Muscle of leg (tissue), 11 donors: Measurements from ENCODE around the gene LARGE1. TPM values are rescaled to one million over a fixed set of nuclear protein-coding genes. Genes with fewer than 3 reads are reported as not detected.
"Not testable (repeated sequence)": the region's sequence is repeated elsewhere in the genome, so short reads cannot be mapped to it uniquely, and the experiment has no call there.

Source experiments
- DNase-seq: peaks from one replicate; pipeline ENCODE4 v3.0.0; 2013
- H3K27ac ChIP-seq: one replicate; pipeline ENCODE4 v1.5.1; 2013; ENCODE audit warnings: mild to moderate bottlenecking, low read length, control low read depth
- H3K27me3 ChIP-seq: one replicate; pipeline ENCODE4 v1.6.1; 2013; ENCODE audit warnings: low read length; ENCODE audit not compliant: control insufficient read depth, insufficient read depth
- H3K36me3 ChIP-seq: one replicate; pipeline ENCODE4 v1.6.1; 2013; ENCODE audit warnings: low read length; ENCODE audit not compliant: control insufficient read depth, insufficient read depth
- H3K4me1 ChIP-seq: one replicate; pipeline ENCODE4 v1.6.1; 2013; ENCODE audit warnings: low read length; ENCODE audit not compliant: control insufficient read depth, insufficient read depth
- H3K4me3 ChIP-seq: one replicate; pipeline ENCODE4 v1.5.1; 2013; ENCODE audit warnings: low read length, control low read depth
- H3K9me3 ChIP-seq: replicated peaks from 2 replicates; pipeline ENCODE4 v1.6.1; 2013; ENCODE audit warnings: low read depth, low read length; ENCODE audit not compliant: control insufficient read depth
- WGBS: methylation state at CpG from one replicate; pipeline ENCODE4 v1.1.5; 2013; ENCODE audit warnings: missing lambda C conversion rate; ENCODE audit not compliant: insufficient coverage; 5-methylcytosine and 5-hydroxymethylcytosine counted together
- polyA plus RNA-seq, 8 donors: library from polyadenylated mRNA; unstranded; fragments of 120-200 nt; gene quantifications; one replicate each; pipeline versions ENCODE4 v1.2.1 to v1.2.3, GENCODE V29; 2013; ENCODE audit warnings: inconsistent platforms in 1 of 8, low replicate concordance in 1 of 8; ENCODE audit not compliant: insufficient read length in 8 of 8, insufficient read depth in 1 of 8
- total RNA-seq: library from RNA; stranded (reverse); fragments of 120-200 nt; gene quantifications from one replicate; pipeline ENCODE4 v1.2.4, GENCODE V29; 2013

LARGE1 gene
- total and polyA plus RNA-seq, 9 donors, result 7.7 to 14.6 (median 10.4) TPM

DNA sequence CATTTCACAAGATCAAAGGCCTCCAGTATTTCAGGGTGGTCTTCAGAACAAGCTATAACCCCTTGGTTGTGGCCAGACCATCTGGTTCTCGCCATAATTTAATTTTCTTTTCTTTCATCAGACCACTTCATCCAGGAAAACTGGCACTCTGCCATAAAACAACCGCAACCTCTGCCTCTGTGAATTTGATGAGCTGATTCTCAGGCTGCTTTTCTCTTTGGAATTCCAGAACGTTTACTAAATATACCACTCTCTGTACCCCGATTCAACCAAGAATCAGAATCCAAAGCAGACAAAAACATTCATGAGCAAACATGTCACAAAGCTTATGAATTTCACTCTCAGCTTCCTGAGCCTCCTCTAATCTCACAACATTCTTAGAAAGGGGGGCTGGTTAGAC, 530.3 kb downstream of the LARGE1 start:
- 22% methylated on average over 2 of the region's 4 CpGs for WGBS
- Histone ChIP-seq H3K4me1 (no peaks in the 10 kb centered on the region), H3K27ac (no peak overlapping the region), H3K36me3 (no peaks in the 10 kb centered on the region), H3K9me3 (no peaks in the 10 kb centered on the region), H3K4me3 (no peak overlapping the region), H3K27me3 (no peaks in the 10 kb centered on the region)
- no peak for DNase-seq

DNA sequence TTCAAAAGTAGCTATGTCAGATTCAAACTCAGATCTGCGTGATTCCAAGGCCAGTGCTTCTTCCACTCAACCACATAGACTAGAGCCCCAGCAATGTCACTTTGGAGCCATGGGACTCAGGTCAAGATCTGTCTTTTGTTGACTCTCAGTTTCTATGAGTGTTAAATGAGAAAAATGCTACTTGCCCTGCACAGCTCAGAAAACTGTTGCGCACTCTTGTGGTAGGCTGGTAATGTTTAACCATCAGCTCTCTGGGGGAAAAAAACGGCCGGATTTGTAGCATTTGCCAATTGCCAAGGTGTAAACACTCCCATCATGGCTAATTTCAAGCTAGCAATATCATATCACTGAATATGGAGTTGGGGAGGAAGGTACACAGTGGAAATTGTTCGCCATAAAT, 534.0 kb downstream of the LARGE1 start:
- WGBS, result no CpG with 5 or more reads among the region's 5 CpGs
- no peaks in the 10 kb centered on the region for H3K9me3 ChIP-seq

DNA sequence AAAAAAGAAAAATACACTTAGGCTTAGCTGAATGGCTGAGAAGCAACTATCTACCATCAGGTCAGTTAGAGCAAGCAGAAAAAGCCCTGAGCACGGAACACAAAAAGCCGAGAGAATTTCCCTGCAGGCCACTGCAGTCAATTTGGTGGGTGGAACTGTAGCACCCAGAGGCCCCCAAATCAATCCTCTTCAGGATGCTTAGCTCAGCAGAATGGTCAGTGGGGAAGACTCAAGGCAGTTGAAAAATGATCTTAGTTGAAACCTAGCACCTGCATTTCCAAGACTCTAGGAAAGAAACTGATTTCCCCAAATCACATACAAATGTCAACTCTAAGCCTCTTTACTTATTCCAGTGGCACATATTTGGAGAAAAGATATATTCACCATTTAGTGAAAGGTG, 534.7 kb downstream of the LARGE1 start:
- Histone ChIP-seq H3K4me3 (no peak overlapping the region), H3K9me3 (no peaks in the 10 kb centered on the region), H3K36me3 (no peaks in the 10 kb centered on the region), H3K27me3 (no peaks in the 10 kb centered on the region), H3K27ac (no peak overlapping the region), H3K4me1 (peaks cover 4% of the 10 kb centered on the region)
- no peak for DNase-seq
- no CpG with 5 or more reads among the region's 2 CpGs for WGBS

More for the DNA sequence above, 534.0 kb downstream of the LARGE1 start:
- Histone ChIP-seq H3K4me1 (peaks cover 4% of the 10 kb centered on the region), H3K36me3 (no peaks in the 10 kb centered on the region), H3K4me3 (no peak overlapping the region), H3K27ac (no peak overlapping the region), H3K27me3 (no peaks in the 10 kb centered on the region)
- no peak for DNase-seq

DNA sequence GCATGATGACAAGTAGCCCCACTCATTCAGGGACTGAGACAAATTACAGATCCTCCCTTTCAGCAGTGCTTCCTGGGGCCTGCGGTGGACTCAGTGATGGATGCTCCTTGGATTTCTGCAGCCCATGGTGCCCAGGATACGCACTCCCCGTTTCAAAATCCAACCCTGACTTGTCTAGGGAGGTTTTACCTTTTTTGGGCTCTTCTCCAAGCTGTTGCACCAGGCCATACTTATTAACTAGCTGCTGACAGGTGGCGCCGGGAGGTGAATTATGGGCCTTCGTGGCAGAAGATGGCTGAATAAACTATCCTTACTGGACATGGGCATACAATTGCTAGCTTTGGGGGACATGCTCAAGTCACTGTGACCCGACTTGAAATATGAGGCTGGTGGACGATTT, 537.8 kb downstream of the LARGE1 start:
- DNase-seq, result no peak
- no peaks in the 10 kb centered on the region for H3K36me3 ChIP-seq
- H3K4me1 ChIP-seq, result peaks cover 4% of the 10 kb centered on the region
- no peaks in the 10 kb centered on the region for H3K27me3 ChIP-seq
- H3K4me3 ChIP-seq, result no peak overlapping the region
- no peaks in the 10 kb centered on the region for H3K9me3 ChIP-seq
- 83% methylated on average over 3 of the region's 8 CpGs for WGBS
- H3K27ac ChIP-seq, result no peak overlapping the region

GRCh38 chr22:33381531-33382406, 538.5 kb downstream of the LARGE1 start:
- no peak for DNase-seq
- no peaks in the 10 kb centered on the region for H3K9me3 ChIP-seq
- 73% methylated on average over 8 of the region's 10 CpGs for WGBS
- H3K4me3 ChIP-seq, result no peak overlapping the region
- no peaks in the 10 kb centered on the region for H3K36me3 ChIP-seq
- no peak overlapping the region for H3K27ac ChIP-seq
- peaks cover 4% of the 10 kb centered on the region for H3K4me1 ChIP-seq
- no peaks in the 10 kb centered on the region for H3K27me3 ChIP-seq

DNA sequence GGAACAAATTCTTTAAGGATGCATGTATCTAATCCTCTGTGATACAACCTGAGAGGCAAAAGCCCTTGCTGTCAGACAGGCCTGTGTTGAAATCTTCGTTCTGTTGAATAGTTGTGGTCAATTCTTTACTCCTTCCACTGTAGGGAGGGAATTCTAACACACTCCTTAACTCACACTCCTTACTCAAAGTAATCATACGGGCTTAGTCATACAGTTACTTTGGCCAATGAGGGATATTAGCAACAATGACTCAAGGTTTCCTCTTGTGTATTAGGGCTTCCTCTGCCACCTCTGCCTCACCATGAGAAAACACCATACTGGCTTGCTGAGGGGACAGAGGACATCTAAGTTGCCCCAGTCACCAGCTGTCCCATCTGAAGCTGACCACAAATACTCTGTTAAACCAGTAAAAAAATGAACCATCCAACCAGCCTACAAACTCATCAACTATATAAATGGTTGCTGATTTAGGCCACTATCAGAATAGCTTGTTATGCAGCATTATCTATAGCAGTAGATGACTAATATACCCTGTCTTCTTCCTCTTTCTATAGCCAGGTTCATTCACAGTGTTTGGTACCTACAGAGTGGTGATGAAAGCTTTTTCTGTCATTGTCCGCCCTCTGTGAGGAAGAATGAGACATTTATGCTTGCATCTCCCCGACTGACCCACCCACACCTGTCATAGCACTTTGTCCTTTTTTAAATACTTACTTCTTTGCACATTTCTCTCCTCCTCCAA, 539.3 kb downstream of the LARGE1 start:
- DNase-seq, result no peak
- no CpG with 5 or more reads among the region's 4 CpGs for WGBS
- Histone ChIP-seq H3K4me1 (peaks cover 4% of the 10 kb centered on the region), H3K36me3 (no peaks in the 10 kb centered on the region), H3K9me3 (no peaks in the 10 kb centered on the region), H3K27ac (no peak overlapping the region), H3K4me3 (no peak overlapping the region), H3K27me3 (no peaks in the 10 kb centered on the region)

GRCh38 chr22:33379836-33380235, 540.4 kb downstream of the LARGE1 start:
- no peaks in the 10 kb centered on the region for H3K36me3 ChIP-seq
- WGBS, result 100% methylated on average over 1 of the region's 2 CpGs
- H3K27ac ChIP-seq, result no peak overlapping the region
- H3K9me3 ChIP-seq, result no peaks in the 10 kb centered on the region
- H3K27me3 ChIP-seq, result no peaks in the 10 kb centered on the region
- no peak overlapping the region for H3K4me3 ChIP-seq
- peaks cover 4% of the 10 kb centered on the region for H3K4me1 ChIP-seq
- DNase-seq, result no peak

DNA sequence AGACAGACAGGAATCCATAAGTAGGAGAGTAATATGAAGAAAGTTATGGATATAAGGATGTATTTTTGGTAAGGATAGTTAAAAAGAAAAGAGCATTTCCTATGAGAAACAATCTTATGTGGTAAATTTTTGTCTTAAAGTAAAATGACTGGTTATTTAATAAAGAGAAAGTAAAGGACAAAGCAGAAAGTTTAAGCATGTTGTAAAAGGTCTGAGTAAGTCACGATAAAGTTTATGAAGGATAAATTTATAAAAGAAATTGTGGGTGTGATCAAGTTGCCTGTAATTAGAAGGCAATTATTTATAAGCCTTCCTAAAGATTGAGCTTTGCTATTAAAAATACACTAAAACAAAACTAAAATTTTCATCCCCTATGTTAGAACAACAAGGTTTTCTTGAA, 547.4 kb downstream of the LARGE1 start:
- no peaks in the 10 kb centered on the region for H3K9me3 ChIP-seq
- no CpG with 5 or more reads among the region's 1 CpG for WGBS
- DNase-seq, result no peak
- no peak overlapping the region for H3K4me3 ChIP-seq
- H3K27ac ChIP-seq, result no peak overlapping the region
- H3K4me1 ChIP-seq, result no peaks in the 10 kb centered on the region
- H3K27me3 ChIP-seq, result no peaks in the 10 kb centered on the region
- H3K36me3 ChIP-seq, result no peaks in the 10 kb centered on the region

DNA sequence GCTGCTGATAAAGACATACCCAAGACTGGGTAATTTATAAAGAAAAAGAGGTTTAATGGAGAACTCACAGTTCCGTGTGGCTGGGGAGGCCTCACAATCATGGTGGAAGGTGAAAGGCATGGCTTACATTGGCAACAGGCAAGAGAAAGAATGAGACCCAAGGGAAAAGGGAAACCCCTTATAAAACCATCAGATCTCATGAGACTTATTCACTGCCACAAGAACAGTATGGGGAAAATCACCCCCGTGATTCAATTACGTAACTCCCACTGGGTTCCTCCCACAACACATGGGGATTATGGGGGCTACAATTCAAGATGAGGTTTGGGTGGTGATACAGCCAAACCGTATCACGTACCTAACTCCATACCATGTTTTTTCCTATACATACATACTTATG, 557.0 kb downstream of the LARGE1 start:
- not testable (repeated sequence) for H3K4me3 ChIP-seq, H3K27me3 ChIP-seq, H3K9me3 ChIP-seq, H3K27ac ChIP-seq, H3K36me3 ChIP-seq, H3K4me1 ChIP-seq, DNase-seq
- WGBS, result no CpG with 5 or more reads among the region's 5 CpGs

DNA sequence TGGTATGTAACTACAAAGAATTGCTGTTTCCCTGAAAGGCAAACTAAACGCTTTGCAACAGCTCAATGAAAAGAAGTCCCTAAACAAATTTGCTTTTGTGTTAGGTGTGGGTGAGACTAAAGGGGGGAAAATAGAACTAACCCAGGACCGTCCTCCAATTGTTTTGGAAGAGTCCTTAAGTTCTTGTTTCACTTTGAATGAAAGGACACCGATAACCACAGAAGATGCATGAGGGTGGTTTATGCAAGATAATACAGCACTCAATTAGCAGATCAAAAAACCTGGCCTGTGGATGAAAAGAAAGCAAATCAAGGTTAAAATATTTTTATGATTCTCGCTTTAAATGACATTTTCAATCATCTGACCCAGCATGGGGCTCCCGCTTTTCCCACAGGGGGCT, 557.6 kb downstream of the LARGE1 start:
- H3K4me3 ChIP-seq, result no peak overlapping the region
- H3K9me3 ChIP-seq, result no peaks in the 10 kb centered on the region
- H3K4me1 ChIP-seq, result no peaks in the 10 kb centered on the region
- DNase-seq, result no peak
- H3K27me3 ChIP-seq, result no peaks in the 10 kb centered on the region
- no peak overlapping the region for H3K27ac ChIP-seq
- 92% methylated on average over 2 of the region's 5 CpGs for WGBS
- no peaks in the 10 kb centered on the region for H3K36me3 ChIP-seq
